Measurements from ENCODE around the gene DESI2.
A peak's percentile ranks its signal among the peaks of the same experiment; 100 is the strongest.

The DESI2 gene

GRCh38 chr1:244652623-244653438 is at the start of gene DESI2:
DESI2 (plus strand) TSS chr1:244653126; CDS start chr1:244653314, 188 bp downstream.
- peak within 1 kb of the TSS; percentile 78 for H3K27ac ChIP-seq
- DNase-seq (ENCODE audit: low read depth, low spot score), result peak; percentile 98

DNA sequence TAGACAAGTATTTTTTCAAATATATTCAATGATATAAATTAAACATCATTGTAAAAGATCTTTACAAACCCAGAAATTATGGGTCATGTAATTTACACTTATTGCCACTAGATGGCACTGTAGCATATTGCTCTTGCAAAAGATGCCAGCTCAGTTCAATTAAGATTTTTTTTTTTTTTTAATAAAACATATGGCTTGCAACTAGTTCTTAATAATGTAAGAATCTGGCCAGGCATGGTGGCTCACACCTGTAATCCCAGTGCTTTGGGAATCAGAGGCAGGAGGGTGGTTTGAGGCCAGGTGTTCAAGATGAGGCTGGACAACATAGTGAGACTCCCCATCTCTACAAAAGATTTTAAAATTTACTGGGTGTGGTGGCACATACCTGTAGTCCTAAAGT is 49.4 kb upstream of the DESI2 start:
- H3K27ac ChIP-seq, result no peak overlapping the region
- DNase-seq (ENCODE audit: low read depth, low spot score), result no peak

DNA sequence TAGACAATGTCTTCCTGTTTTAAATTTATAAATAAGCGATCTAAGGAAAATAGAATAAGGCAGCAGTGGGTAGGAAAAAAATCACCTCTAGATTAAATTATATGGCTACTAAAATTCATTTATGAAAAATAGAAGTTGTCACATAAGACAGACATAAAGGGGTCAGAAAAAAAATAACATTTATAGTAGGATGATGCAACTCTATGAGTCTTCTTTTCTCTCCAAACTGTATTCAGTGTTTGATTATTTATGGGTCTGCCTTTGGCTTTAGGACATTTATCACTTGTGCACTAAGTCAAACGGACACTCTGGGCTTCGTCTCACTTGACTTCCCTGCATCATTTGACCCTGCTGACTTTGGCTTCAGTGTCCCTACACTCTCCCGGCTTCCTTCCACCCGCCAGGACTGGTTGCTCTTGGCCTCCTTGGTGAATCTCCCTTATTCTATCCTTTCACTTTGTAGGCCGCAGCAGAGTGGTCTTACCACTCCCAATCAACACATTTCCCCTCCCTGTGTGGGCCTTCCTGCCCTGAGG is 47.0 kb upstream of the DESI2 start:
- H3K27ac ChIP-seq, result no peak overlapping the region
- DNase-seq (ENCODE audit: low read depth, low spot score), result no peak

DNA sequence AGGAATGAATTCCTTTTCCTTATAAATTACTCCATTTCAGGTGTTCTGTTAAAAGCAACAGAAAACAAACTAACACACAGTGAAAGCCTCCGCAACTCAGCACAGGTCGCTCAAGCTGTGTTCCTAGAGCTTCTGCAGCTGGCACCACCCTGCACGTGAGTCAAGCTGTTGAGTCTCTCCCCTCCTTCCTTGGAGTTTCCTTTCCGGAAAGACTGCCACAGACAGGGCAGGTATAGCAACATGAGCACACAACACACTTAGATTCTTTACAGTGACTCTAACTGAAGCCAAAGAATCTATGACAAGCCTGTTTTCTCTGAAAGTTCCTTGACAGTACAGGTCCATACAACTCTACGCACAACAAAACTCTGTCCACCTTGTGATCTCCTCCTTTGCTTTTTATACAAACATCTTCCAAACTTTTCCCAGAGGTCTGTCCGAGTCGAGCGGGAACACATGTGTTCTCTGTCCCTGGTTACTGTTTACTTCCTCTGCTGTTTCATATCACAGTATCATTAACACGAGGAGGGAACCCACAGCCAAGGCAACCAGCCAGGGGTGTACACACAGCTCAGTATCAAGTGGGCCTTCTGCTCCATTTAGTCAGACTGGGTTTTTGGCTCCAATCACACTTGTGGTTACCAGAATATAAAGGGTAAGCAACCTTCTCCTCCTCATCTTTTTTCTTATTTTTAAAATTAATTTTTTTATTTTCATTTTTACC is 38.7 kb upstream of the DESI2 start:
- no peak for DNase-seq (ENCODE audit: low read depth, low spot score)
- no peak overlapping the region for H3K27ac ChIP-seq

GRCh38 chr1:244614879-244615278 is 38.0 kb upstream of the DESI2 start:
- no peak for DNase-seq (ENCODE audit: low read depth, low spot score)

GRCh38 chr1:244615301-244615700 is 37.6 kb upstream of the DESI2 start:
- DNase-seq (ENCODE audit: low read depth, low spot score), result no peak
- H3K27ac ChIP-seq, result no peak overlapping the region

More at GRCh38 chr1:244614879-244615278, 38.0 kb upstream of the DESI2 start:
- no peak overlapping the region for H3K27ac ChIP-seq

GRCh38 chr1:244626709-244627108 is 26.2 kb upstream of the DESI2 start:
- H3K27ac ChIP-seq, result no peak overlapping the region
- DNase-seq (ENCODE audit: low read depth, low spot score), result no peak

DNA sequence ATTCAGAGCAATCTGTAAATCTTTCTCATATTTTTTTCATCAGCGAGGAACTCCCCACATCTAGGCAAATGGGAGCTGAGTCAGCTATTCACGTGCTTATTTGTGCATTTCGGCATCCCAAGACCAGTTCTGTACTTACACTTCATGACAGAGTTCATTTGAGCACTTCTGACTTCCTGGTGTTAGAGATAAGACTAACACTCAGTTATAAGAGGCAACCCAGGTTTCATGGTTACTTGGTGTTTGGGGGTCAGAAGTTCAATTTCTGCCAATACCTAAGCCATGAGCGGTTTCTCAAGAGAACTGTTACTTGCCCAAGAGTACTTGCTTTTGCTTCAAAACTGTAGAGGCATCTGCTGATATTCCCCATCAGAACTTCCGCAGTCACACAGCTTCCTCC is 24.1 kb upstream of the DESI2 start:
- DNase-seq (ENCODE audit: low read depth, low spot score), result no peak
- H3K27ac ChIP-seq, result no peak overlapping the region

DNA sequence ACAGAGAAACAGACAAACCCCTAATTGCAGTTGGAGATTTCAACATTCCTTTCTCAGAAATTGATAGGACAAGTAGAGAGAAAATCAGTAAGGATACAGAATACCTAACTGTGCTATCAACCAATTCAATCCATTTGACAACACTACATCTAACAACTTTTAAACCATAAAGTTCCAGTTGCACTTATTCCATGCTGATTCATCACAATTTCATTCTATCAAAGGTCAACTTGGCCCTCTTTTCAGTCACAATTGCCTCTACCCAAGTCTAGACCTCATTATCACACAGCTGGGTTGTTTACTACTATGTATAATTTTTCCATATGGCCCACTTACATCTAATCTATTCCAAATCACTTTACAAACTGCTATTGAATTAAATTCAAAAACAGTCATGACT is 19.8 kb upstream of the DESI2 start:
- H3K27ac ChIP-seq, result no peak overlapping the region
- no peak for DNase-seq (ENCODE audit: low read depth, low spot score)

- no peak for DNase-seq (ENCODE audit: low read depth, low spot score)
- H3K27ac ChIP-seq, result no peak overlapping the region
Observed at GRCh38 chr1:244634546-244634945, 18.4 kb upstream of the DESI2 start.

- DNase-seq (ENCODE audit: low read depth, low spot score), result no peak
- H3K27ac ChIP-seq, result no peak overlapping the region
Observed at GRCh38 chr1:244636488-244637259, 16.3 kb upstream of the DESI2 start.

DNA sequence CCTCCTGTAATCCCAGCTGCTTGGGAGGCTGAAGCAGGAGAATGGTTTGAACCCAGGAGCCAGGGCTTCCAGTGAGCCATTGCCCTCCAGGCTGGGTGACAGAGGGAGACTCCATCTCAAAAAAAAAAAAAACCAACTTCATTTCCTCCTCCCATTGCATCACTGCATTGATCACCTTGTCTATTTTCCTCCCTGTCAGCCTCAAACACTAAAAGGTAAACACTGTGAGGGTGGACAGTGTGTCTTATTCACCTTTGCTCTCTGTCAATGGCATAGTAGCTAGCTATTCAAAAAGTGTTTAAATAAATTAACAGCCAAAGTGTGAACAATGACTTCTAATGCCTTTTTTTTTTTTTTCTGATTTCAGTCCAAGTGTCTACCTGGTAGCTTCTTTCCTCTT is 13.4 kb upstream of the DESI2 start:
- no peak for DNase-seq (ENCODE audit: low read depth, low spot score)
- H3K27ac ChIP-seq, result no peak overlapping the region

DNA sequence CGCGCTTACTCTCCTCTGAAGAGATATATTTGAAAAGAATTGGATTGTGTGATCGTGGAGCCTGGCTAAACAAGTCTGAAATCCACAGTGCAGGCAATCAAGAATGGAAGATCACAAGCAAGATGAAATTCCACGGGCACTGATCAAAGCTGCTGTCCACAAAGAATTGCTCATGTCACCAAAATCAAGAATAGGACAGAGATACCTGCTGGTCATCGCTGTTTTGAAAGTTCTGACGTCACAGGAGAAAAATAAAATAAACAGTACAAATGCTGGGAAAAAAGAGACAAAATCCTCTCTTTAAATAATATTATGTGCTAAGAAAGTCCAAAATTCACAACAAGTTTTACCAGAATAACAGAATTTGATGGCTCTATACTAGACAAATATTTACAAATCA is 12.0 kb upstream of the DESI2 start:
- DNase-seq (ENCODE audit: low read depth, low spot score), result no peak
- no peak overlapping the region for H3K27ac ChIP-seq

DNA sequence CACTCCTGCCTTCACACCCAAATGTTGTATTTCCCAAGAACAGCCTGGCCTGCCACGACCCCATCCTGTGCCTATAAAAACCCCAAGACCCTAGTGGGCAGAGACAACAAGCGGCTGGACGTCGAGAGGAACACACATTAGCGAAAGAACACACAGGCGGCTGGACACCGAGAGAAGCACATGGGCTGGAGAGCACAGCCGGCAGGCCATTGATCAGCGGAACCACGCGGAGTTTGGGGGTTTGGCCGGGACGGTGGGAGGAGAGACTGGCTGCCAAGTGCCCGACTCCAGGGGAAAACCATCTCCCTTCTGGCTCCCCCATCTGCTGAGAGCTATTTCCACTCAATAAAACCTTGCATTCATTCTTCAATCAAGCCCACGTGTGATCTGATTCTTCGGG is 10.4 kb upstream of the DESI2 start:
- no peak for DNase-seq (ENCODE audit: low read depth, low spot score)
- H3K27ac ChIP-seq, result no peak overlapping the region

- DNase-seq (ENCODE audit: low read depth, low spot score), result no peak
Observed at GRCh38 chr1:244642988-244643387, 9.9 kb upstream of the DESI2 start.

DNA sequence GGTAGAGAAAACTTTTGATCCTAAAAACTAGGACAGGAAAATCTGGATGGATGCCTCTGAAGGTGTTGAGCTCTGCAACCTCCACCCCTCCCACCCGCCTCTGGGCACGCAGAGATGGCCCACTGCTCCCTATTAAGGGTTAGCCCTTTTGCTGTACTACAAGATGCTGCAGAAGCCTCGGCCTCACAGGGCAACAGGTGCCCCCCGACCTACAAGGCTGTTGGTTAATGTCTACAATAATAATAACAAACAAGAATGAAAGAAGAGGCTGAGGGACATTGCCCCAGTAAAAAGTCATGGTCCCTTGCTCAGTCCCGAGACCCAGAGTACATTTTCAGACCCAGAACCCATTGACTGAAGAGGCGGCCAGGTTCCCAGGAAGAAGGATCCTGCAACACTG is 7.5 kb upstream of the DESI2 start:
- DNase-seq (ENCODE audit: low read depth, low spot score), result no peak
- H3K27ac ChIP-seq, result no peak overlapping the region

More at GRCh38 chr1:244642988-244643387, 9.9 kb upstream of the DESI2 start:
- H3K27ac ChIP-seq, result no peak overlapping the region

GRCh38 chr1:244645890-244646289 is 7.0 kb upstream of the DESI2 start:
- DNase-seq (ENCODE audit: low read depth, low spot score), result no peak
- no peak overlapping the region for H3K27ac ChIP-seq

DNA sequence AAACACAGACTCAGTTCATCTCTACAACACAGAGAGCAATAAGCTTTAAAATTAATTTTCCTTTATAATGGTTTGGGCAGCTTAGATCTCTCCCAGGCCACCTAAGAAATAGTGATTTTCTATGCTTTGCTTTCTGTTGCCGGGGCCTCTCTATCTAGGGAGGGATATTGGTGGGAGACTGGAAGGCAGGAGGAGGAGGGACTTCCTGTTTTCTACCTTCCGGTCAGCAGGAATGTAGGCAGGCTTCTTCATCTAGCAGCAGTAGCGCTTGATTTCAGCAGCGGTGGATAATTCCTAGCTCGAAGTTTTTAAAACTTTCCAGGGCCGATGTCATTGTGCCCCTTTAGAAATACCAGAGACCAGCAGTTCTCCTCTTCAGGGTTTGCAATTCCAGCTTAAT is 5.1 kb upstream of the DESI2 start:
- DNase-seq (ENCODE audit: low read depth, low spot score), result no peak
- no peak overlapping the region for H3K27ac ChIP-seq

- no peak for DNase-seq (ENCODE audit: low read depth, low spot score)
- H3K27ac ChIP-seq, result peak overlapping the region; percentile 78
Observed at GRCh38 chr1:244651956-244652622, 837 bp upstream of the DESI2 start.

All from epithelial cell of prostate (primary cell).